Measurements from ENCODE around the gene PTPRU.
"Not testable (repeated sequence)": the region's sequence is repeated elsewhere in the genome, so short reads cannot be mapped to it uniquely, and the experiment has no call there.

The PTPRU gene

GRCh38 chr1:29290414-29290985 is 54.2 kb downstream of the PTPRU start:
- DNase-seq (ENCODE audit: low read depth), result no peak

GRCh38 chr1:29291756-29292155 is 55.4 kb downstream of the PTPRU start:
- DNase-seq (ENCODE audit: low read depth), result no peak

- no peak for DNase-seq (ENCODE audit: low read depth)
Observed at GRCh38 chr1:29292344-29292743, 56.0 kb downstream of the PTPRU start.

- DNase-seq (ENCODE audit: low read depth), result no peak
Observed at GRCh38 chr1:29297450-29297849, 61.1 kb downstream of the PTPRU start.

- DNase-seq (ENCODE audit: low read depth), result no peak
Observed at GRCh38 chr1:29298246-29298645, 61.9 kb downstream of the PTPRU start.

- DNase-seq (ENCODE audit: low read depth), result no peak
Observed at GRCh38 chr1:29299446-29299845, 63.1 kb downstream of the PTPRU start.

- DNase-seq (ENCODE audit: low read depth), result not testable (repeated sequence)
Observed at GRCh38 chr1:29301732-29302131, 65.4 kb downstream of the PTPRU start.

GRCh38 chr1:29303201-29304024 is 67.1 kb downstream of the PTPRU start:
- no peak for DNase-seq (ENCODE audit: low read depth)

- DNase-seq (ENCODE audit: low read depth), result no peak
Observed at GRCh38 chr1:29304025-29304684, 67.8 kb downstream of the PTPRU start.

GRCh38 chr1:29305943-29306342 is 69.6 kb downstream of the PTPRU start:
- DNase-seq (ENCODE audit: low read depth), result no peak

- DNase-seq (ENCODE audit: low read depth), result no peak
Observed at GRCh38 chr1:29306471-29307140, 70.3 kb downstream of the PTPRU start.

GRCh38 chr1:29309075-29309474 is 72.8 kb downstream of the PTPRU start:
- DNase-seq (ENCODE audit: low read depth), result no peak

GRCh38 chr1:29309621-29310020 is 73.3 kb downstream of the PTPRU start:
- no peak for DNase-seq (ENCODE audit: low read depth)

- DNase-seq (ENCODE audit: low read depth), result no peak
Observed at GRCh38 chr1:29310616-29311180, 74.4 kb downstream of the PTPRU start.

- no peak for DNase-seq (ENCODE audit: low read depth)
Observed at GRCh38 chr1:29311352-29312030, 75.2 kb downstream of the PTPRU start.

GRCh38 chr1:29312469-29313461 is 76.4 kb downstream of the PTPRU start:
- DNase-seq (ENCODE audit: low read depth), result no peak

GRCh38 chr1:29314685-29315084 is 78.4 kb downstream of the PTPRU start:
- DNase-seq (ENCODE audit: low read depth), result not testable (repeated sequence)

- no peak for DNase-seq (ENCODE audit: low read depth)
Observed at GRCh38 chr1:29315262-29315661, 78.9 kb downstream of the PTPRU start.

GRCh38 chr1:29315876-29316275 is 79.6 kb downstream of the PTPRU start:
- DNase-seq (ENCODE audit: low read depth), result no peak
